Hematopoietic multipotent progenitor cell treated with erythropoietin and hydrocortisone succinate and interleukin-3 and kit ligand, for 17 days (in vitro differentiated cells): ENCODE results near the gene TBL1XR1.

Source experiments
- DNase-seq: peaks from one replicate; pipeline ENCODE4 v3.0.0-alpha.2; 2015; ENCODE audit warnings: low spot score

Gene TBL1XR1

GRCh38 chr3:177197041-177197726 is at the start of gene TBL1XR1:
TBL1XR1 (minus strand) TSS chr3:177197482; CDS start chr3:177064977, 132,505 bp downstream.
- peak; percentile 91 for DNase-seq

- no peak for DNase-seq
Observed at GRCh38 chr3:177245250-177245649, 48.0 kb upstream of the TBL1XR1 start.

- DNase-seq = no peak
Observed at GRCh38 chr3:177244606-177245005, 47.3 kb upstream of the TBL1XR1 start.

GRCh38 chr3:177238686-177239216 is 41.5 kb upstream of the TBL1XR1 start:
- no peak for DNase-seq

- DNase-seq = no peak
Observed at GRCh38 chr3:177237206-177237605, 39.9 kb upstream of the TBL1XR1 start.

GRCh38 chr3:177236704-177237103 is 39.4 kb upstream of the TBL1XR1 start:
- no peak for DNase-seq

GRCh38 chr3:177234121-177234520 is 36.8 kb upstream of the TBL1XR1 start:
- DNase-seq = no peak

- no peak for DNase-seq
Observed at GRCh38 chr3:177231242-177231641, 34.0 kb upstream of the TBL1XR1 start.

GRCh38 chr3:177230641-177231040 is 33.4 kb upstream of the TBL1XR1 start:
- no peak for DNase-seq

GRCh38 chr3:177229791-177230190 is 32.5 kb upstream of the TBL1XR1 start:
- no peak for DNase-seq

- no peak for DNase-seq
Observed at GRCh38 chr3:177228601-177229190, 31.4 kb upstream of the TBL1XR1 start.

GRCh38 chr3:177224414-177224813 is 27.1 kb upstream of the TBL1XR1 start:
- no peak for DNase-seq

- no peak for DNase-seq
Observed at GRCh38 chr3:177221744-177222143, 24.5 kb upstream of the TBL1XR1 start.

- no peak for DNase-seq
Observed at GRCh38 chr3:177220136-177220974, 23.1 kb upstream of the TBL1XR1 start.

GRCh38 chr3:177213801-177214535 is 16.7 kb upstream of the TBL1XR1 start:
- DNase-seq = no peak

- DNase-seq = no peak
Observed at GRCh38 chr3:177212756-177213155, 15.5 kb upstream of the TBL1XR1 start.

- DNase-seq = no peak
Observed at GRCh38 chr3:177212278-177212610, 15.0 kb upstream of the TBL1XR1 start.

GRCh38 chr3:177211503-177212277 is 14.4 kb upstream of the TBL1XR1 start:
- DNase-seq = peak; percentile 57

- DNase-seq = no peak
Observed at GRCh38 chr3:177210744-177211502, 13.6 kb upstream of the TBL1XR1 start.

- DNase-seq = no peak
Observed at GRCh38 chr3:177209509-177209908, 12.2 kb upstream of the TBL1XR1 start.

- DNase-seq = no peak
Observed at GRCh38 chr3:177208781-177209180, 11.5 kb upstream of the TBL1XR1 start.
